Adrenal gland (tissue), 5 donors: ENCODE data around the gene SYCE1L.

Experiments
- POLR2A ChIP-seq, 2 donors: fragments of 450-650 bp; IDR thresholded peaks; one replicate each; pipeline ENCODE4 v1.6.1; 2017; ENCODE audit warnings: antibody characterized with exemption in 2 of 2, mild to moderate bottlenecking in 2 of 2, moderate library complexity in 1 of 2
- TF ChIP-seq, protein P1 (sequence below), 6 experiments: fragments of 450-650 bp in 4 of 6; fragments of 200-600 bp in 2 of 6; sonication (generic) in 1 of 6; IDR thresholded peaks; 1 replicate in 5 of 6; 2 replicates in 1 of 6; pipeline versions ENCODE4 v1.5.1 to v1.8.0; 2016 to 2021; ENCODE audit warnings: antibody characterized with exemption in 6 of 6, mild to moderate bottlenecking in 2 of 6, moderate library complexity in 1 of 6
- donor health status: DM: no; HTN: no; CAD: no.

DNA sequence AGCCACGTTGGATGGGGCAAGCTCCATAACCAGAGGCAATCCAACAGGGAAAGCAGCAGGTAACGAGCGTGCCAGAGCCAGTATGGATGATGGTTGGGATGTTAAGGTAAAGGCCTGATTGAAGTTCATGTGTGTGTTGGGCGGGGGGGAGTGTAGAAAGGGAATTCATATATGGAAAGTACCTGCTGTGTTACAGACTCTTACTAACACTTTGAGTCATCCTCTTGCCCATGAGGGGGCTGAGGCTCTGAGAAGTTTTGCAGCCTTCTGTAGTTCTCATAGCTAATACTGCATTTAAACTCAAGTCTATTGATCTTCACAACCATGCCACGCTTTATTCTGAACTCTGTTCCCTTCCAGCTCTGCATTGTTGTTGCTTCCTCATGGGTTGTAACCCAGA is 28.5 kb downstream of the SYCE1L start:
- TF ChIP-seq, protein P1, sequence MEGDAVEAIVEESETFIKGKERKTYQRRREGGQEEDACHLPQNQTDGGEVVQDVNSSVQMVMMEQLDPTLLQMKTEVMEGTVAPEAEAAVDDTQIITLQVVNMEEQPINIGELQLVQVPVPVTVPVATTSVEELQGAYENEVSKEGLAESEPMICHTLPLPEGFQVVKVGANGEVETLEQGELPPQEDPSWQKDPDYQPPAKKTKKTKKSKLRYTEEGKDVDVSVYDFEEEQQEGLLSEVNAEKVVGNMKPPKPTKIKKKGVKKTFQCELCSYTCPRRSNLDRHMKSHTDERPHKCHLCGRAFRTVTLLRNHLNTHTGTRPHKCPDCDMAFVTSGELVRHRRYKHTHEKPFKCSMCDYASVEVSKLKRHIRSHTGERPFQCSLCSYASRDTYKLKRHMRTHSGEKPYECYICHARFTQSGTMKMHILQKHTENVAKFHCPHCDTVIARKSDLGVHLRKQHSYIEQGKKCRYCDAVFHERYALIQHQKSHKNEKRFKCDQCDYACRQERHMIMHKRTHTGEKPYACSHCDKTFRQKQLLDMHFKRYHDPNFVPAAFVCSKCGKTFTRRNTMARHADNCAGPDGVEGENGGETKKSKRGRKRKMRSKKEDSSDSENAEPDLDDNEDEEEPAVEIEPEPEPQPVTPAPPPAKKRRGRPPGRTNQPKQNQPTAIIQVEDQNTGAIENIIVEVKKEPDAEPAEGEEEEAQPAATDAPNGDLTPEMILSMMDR (IDR thresholded peaks at IDR 0.05), result no peak
- TF ChIP-seq POLR2A (IDR thresholded peaks at IDR 0.05), result no peak
